Astrocyte of the cerebellum (primary cell): Measurements from ENCODE around the gene STRA6.

Experiments
- DNase-seq: peaks from one replicate; pipeline ENCODE4 v3.0.0-alpha.2; 2011; ENCODE audit warnings: low read depth
- H3K4me3 ChIP-seq: 2 replicates; pipeline ENCODE4 v1.5.1; 2011; ENCODE audit warnings: mild to moderate bottlenecking, low read depth, low read length, moderate library complexity
- CTCF ChIP-seq: IDR thresholded peaks from 2 replicates; pipeline ENCODE4 v1.5.1; 2012; ENCODE audit warnings: low read length, low read depth, moderate library complexity, mild to moderate bottlenecking; ENCODE audit errors: missing control alignments
- in situ Hi-C: cut with HindIII; loops from 2 replicates; pipeline ENCODE4 v1.10.0; 2017; ENCODE audit warnings: low sequenced_read_pairs

The STRA6 gene

GRCh38 chr15:74129586-74130154 lies 72.9 kb downstream of the STRA6 start:
- TF ChIP-seq CTCF, result no peak
- in situ Hi-C loops, result no loop called here
- no peak for DNase-seq
- H3K4me3 ChIP-seq, result no peak overlapping the region
